Measurements from ENCODE around the gene MYT1.

GRCh38 chr20:64149141-64149540, 15.1 kb upstream of the MYT1 start:
- TF ChIP-seq CTCF (IDR thresholded peaks at IDR 0.05; ENCODE audit: poor library complexity, severe bottlenecking) (no peak), EZH2 (IDR thresholded peaks at IDR 0.05; ENCODE audit: borderline replicate concordance, insufficient read depth, low read length, poor library complexity, severe bottlenecking) (no peak), MXI1 (conservative IDR thresholded peaks at IDR 0.05; ENCODE audit: poor library complexity, severe bottlenecking) (no peak), EP300 (conservative IDR thresholded peaks at IDR 0.05; ENCODE audit: poor library complexity, severe bottlenecking) (no peak), RAD21 (conservative IDR thresholded peaks at IDR 0.05) (no peak), REST (IDR thresholded peaks at IDR 0.05; ENCODE audit: borderline replicate concordance) (no peak)

All from neural cell (in vitro differentiated cells).